HepG2 (cell line): ENCODE results near the gene KNG1. TPM values are rescaled to one million over a fixed set of nuclear protein-coding genes. Genes with fewer than 3 reads are reported as not detected.

ENCODE experiments used
- ATAC-seq: fragments of 200-7000 bp; cut with Tn5 transposase; 3 replicates; pipeline ENCODE4 v1.9.1; 2020; ENCODE audit warnings: mild to moderate bottlenecking, moderate library complexity
- BruUV-seq: library from RNA; stranded (reverse); fragments of 400-500 nt; replicated peaks from 2 replicates; lab custom pipeline; 2021; lab: Mats Ljungman, UMichigan
- CTCF ChIA-PET: fragments of 300-600 bp; formaldehyde crosslinking; extraction: SDS; loops from one replicate; lab custom pipeline; 2021; ENCODE audit warnings: low total read pairs, inconsistent platforms, low intra/inter-chr PET ratio; lab: Yijun Ruan, JAX
- POLR2A ChIA-PET: fragments of 350-600 bp; sonication (Branson Sonifier 250); formaldehyde crosslinking; loops from one replicate; lab custom pipeline; 2020; ENCODE audit warnings: antibody characterized with exemption, inconsistent platforms; lab: Yijun Ruan, JAX
- DNase-seq: peaks from one replicate; pipeline ENCODE4 v3.0.0-alpha.2; 2015; ENCODE audit warnings: low spot score
- FAIRE-seq: peaks from 3 replicates; lab custom pipeline; 2011; peaks lifted over from hg19 to GRCh38; lab: Jason Lieb, UNC
- H2AFZ ChIP-seq: one replicate; pipeline ENCODE4 v1.6.1; 2011; ENCODE audit warnings: low read length, inconsistent platforms
- H3K27ac ChIP-seq: fragments of 300-600 bp; 3 replicates; pipeline ENCODE4 v1.8.0; 2011; ENCODE audit warnings: mixed run types, mild to moderate bottlenecking, mixed read lengths, low read length, inconsistent platforms; ENCODE audit not compliant: insufficient read depth; ENCODE audit errors: extremely low read length
- H3K27me3 ChIP-seq, 2 experiments: fragments of 200-600 bp in 1 of 2; 2 replicates in 1 of 2; 3 replicates in 1 of 2; pipeline versions ENCODE4 v1.6.0 to v1.8.0; 2011; ENCODE audit warnings: low read length in 2 of 2, mild to moderate bottlenecking in 2 of 2, moderate library complexity in 2 of 2, inconsistent platforms in 1 of 2; ENCODE audit not compliant: insufficient read depth in 2 of 2, control insufficient read depth in 1 of 2
- H3K36me3 ChIP-seq, 2 experiments: fragments of 200-600 bp in 1 of 2; replicated peaks in 1 of 2; 2 replicates in 1 of 2; 3 replicates in 1 of 2; pipeline versions ENCODE4 v1.5.1 to v1.8.0; 2011; ENCODE audit warnings: low read length in 2 of 2, inconsistent platforms in 1 of 2; ENCODE audit not compliant: insufficient read depth in 2 of 2, control insufficient read depth in 1 of 2
- H3K4me1 ChIP-seq: 2 replicates; pipeline ENCODE4 v1.5.1; 2012; ENCODE audit warnings: low read length, inconsistent platforms; ENCODE audit not compliant: insufficient read depth
- H3K4me2 ChIP-seq: 2 replicates; pipeline ENCODE4 v1.6.0; 2011; ENCODE audit warnings: low read depth, low read length, inconsistent platforms
- H3K4me3 ChIP-seq, 3 experiments: fragments of 200-600 bp in 1 of 3; sonication (generic), shearing (Covaris generic) in 1 of 3; replicated peaks in 1 of 3; 2 replicates each; pipeline ENCODE4 v1.5.1; 2011 to 2016; ENCODE audit warnings: low read length in 3 of 3, inconsistent platforms in 2 of 3, low read depth in 2 of 3, mild to moderate bottlenecking in 2 of 3, control low read depth in 1 of 3, mixed read lengths in 1 of 3; ENCODE audit not compliant: insufficient read depth in 1 of 3
- H3K79me2 ChIP-seq: one replicate; pipeline ENCODE4 v1.6.1; 2011; ENCODE audit warnings: low read length, inconsistent platforms; ENCODE audit not compliant: insufficient read depth
- H3K9ac ChIP-seq: 2 replicates; pipeline ENCODE4 v1.6.0; 2011; ENCODE audit warnings: mild to moderate bottlenecking, low read depth, low read length, inconsistent platforms; ENCODE audit not compliant: insufficient read depth
- H3K9me3 ChIP-seq: 2 replicates; pipeline ENCODE4 v1.5.1; 2012; ENCODE audit warnings: mild to moderate bottlenecking, low read length
- H4K20me1 ChIP-seq: 2 replicates; pipeline ENCODE4 v1.6.0; 2011; ENCODE audit warnings: inconsistent platforms, mild to moderate bottlenecking, low read length, moderate library complexity; ENCODE audit not compliant: insufficient read depth
- ATF7 ChIP-seq, 2 experiments: fragments of 450-650 bp in 1 of 2; sonication (generic) in 1 of 2; formaldehyde crosslinking in 1 of 2; IDR thresholded peaks; 2 replicates each; pipeline versions ENCODE4 v1.4.0 to v1.6.1; 2016 to 2020; ENCODE audit warnings: antibody characterized with exemption in 1 of 2, mild to moderate bottlenecking in 1 of 2, missing genetic modification reagents in 1 of 2
- BCL3 ChIP-seq: sonication (generic); formaldehyde crosslinking; IDR thresholded peaks from 2 replicates; pipeline ENCODE4 v1.5.1; 2020; ENCODE audit warnings: mild to moderate bottlenecking, missing genetic modification reagents, moderate library complexity
- BCL6 ChIP-seq: IDR thresholded peaks from 2 replicates; pipeline ENCODE4 v1.6.1; 2016; ENCODE audit warnings: missing genetic modification reagents, missing compliant biosample characterization
- BHLHE40 ChIP-seq: IDR thresholded peaks from 2 replicates; pipeline ENCODE4 v1.6.1; 2011; ENCODE audit warnings: low read length, improper control_type of control experiment
- CENPBD1 ChIP-seq: sonication (generic); formaldehyde crosslinking; IDR thresholded peaks from 2 replicates; pipeline ENCODE4 v1.8.0; 2022; ENCODE audit warnings: missing genetic modification reagents, low read depth, mild to moderate bottlenecking, borderline replicate concordance
- CHD4 ChIP-seq: fragments of 200-600 bp; sonication (generic); IDR thresholded peaks from 2 replicates; pipeline ENCODE4 v1.7.0; 2017; ENCODE audit warnings: mild to moderate bottlenecking, low read length, borderline replicate concordance
- FOSL1 ChIP-seq: sonication (generic); formaldehyde crosslinking; IDR thresholded peaks from 2 replicates; pipeline ENCODE4 v1.9.0; 2021; ENCODE audit warnings: missing genetic modification reagents, borderline replicate concordance
- FOXP1 ChIP-seq, 2 experiments: fragments of 450-650 bp in 1 of 2; IDR thresholded peaks; 2 replicates each; pipeline ENCODE4 v1.6.1; 2017 to 2018; ENCODE audit warnings: antibody characterized with exemption in 1 of 2
- HNRNPH1 ChIP-seq: fragments of 200-400 bp; formaldehyde crosslinking; optimal IDR thresholded peaks from 2 replicates; pipeline ENCODE3; 2017; ENCODE audit warnings: mild to moderate bottlenecking, low read depth, low read length
- RFXAP ChIP-seq: sonication (generic); formaldehyde crosslinking; IDR thresholded peaks from 2 replicates; pipeline ENCODE4 v1.4.0; 2020; ENCODE audit warnings: missing genetic modification reagents, borderline replicate concordance
- TBX2 ChIP-seq: sonication (generic); formaldehyde crosslinking; IDR thresholded peaks from 2 replicates; pipeline ENCODE4 v1.5.0; 2020; ENCODE audit warnings: missing genetic modification reagents, mild to moderate bottlenecking, borderline replicate concordance
- TRIM24 ChIP-seq: sonication (generic); formaldehyde crosslinking; IDR thresholded peaks from 2 replicates; pipeline ENCODE4 v1.8.0; 2022; ENCODE audit warnings: mild to moderate bottlenecking, missing genetic modification reagents
- ZFP82 ChIP-seq: sonication (generic); formaldehyde crosslinking; IDR thresholded peaks from 2 replicates; pipeline ENCODE4 v1.5.1; 2020; ENCODE audit warnings: mild to moderate bottlenecking, missing genetic modification reagents, borderline replicate concordance
- ZNF3 ChIP-seq: IDR thresholded peaks from 2 replicates; pipeline ENCODE4 v1.7.0; 2017; ENCODE audit warnings: inconsistent platforms
- ZNF660 ChIP-seq: sonication (generic); formaldehyde crosslinking; IDR thresholded peaks from 2 replicates; pipeline ENCODE4 v1.5.1; 2020; ENCODE audit warnings: mild to moderate bottlenecking, low read depth, missing genetic modification reagents, borderline replicate concordance
- ZNF674 ChIP-seq: sonication (generic); formaldehyde crosslinking; IDR thresholded peaks from 2 replicates; pipeline ENCODE4 v1.5.0; 2020; ENCODE audit warnings: low read depth, mild to moderate bottlenecking, missing genetic modification reagents
- ZNF841 ChIP-seq: sonication (generic); formaldehyde crosslinking; IDR thresholded peaks from 2 replicates; pipeline ENCODE4 v1.8.1; 2023; ENCODE audit warnings: missing genetic modification reagents, borderline replicate concordance
- ZSCAN30 ChIP-seq: sonication (generic); formaldehyde crosslinking; IDR thresholded peaks from 2 replicates; pipeline ENCODE4 v1.5.0; 2020; ENCODE audit warnings: mild to moderate bottlenecking, missing genetic modification reagents
- WGBS: methylation state at CpG from one replicate; pipeline ENCODE4 v1.1.6; 2017; ENCODE audit warnings: low lambda C conversion rate; 5-methylcytosine and 5-hydroxymethylcytosine counted together
- in situ Hi-C: cut with HindIII; loops from 2 replicates; pipeline ENCODE4 v1.10.0; 2017; ENCODE audit warnings: low pct_unique_long_range_greater_than_20kb; ENCODE audit not compliant: extremely low pct_ligation_motif_present
- intact Hi-C: fragments of 100-400 bp; cut with micrococcal nuclease; formaldehyde crosslinking; loops from one replicate; pipeline ENCODE4 v1.10.0; 2022; ENCODE audit not compliant: unreplicated experiment
- polyA plus RNA-seq, 8 experiments: library from polyadenylated mRNA; depleted of rRNA in 3 of 8; stranded (reverse) in 7 of 8; unstranded in 1 of 8; fragments of >200 nt; fragmentation: Illumina TruSeq in 4 of 8; extraction: Trizol in 4 of 8; gene quantifications; 2 replicates each; pipeline versions ENCODE4 v1.2.1 to v1.2.3, GENCODE V29; 2011 to 2016; ENCODE audit warnings: low read depth in 4 of 8, missing spikeins in 1 of 8, mixed read lengths in 1 of 8; ENCODE audit not compliant: insufficient read depth in 1 of 8
- total RNA-seq, 5 experiments: library from RNA; depleted of rRNA; stranded (reverse); fragments of >200 nt; fragmentation: Illumina TruSeq; extraction: Trizol; gene quantifications; 2 replicates each; pipeline ENCODE4 v1.2.3, GENCODE V29; 2016; ENCODE audit warnings: low read depth in 1 of 5
- TF ChIP-seq, protein P1 (sequence below): sonication (generic); formaldehyde crosslinking; IDR thresholded peaks from 2 replicates; pipeline ENCODE4 v1.4.0; 2020; ENCODE audit warnings: missing genetic modification reagents
- TF ChIP-seq, protein P2 (sequence below): sonication (generic); formaldehyde crosslinking; IDR thresholded peaks from 2 replicates; pipeline ENCODE4 v1.5.0; 2020; ENCODE audit warnings: missing genetic modification reagents

KNG1 gene
- total and polyA plus RNA-seq, 2 of the 13 experiments (the other 11 are each of a cell fraction or from before 2014, with no cell fraction given) = 6.5 to 7.0 TPM

DNA sequence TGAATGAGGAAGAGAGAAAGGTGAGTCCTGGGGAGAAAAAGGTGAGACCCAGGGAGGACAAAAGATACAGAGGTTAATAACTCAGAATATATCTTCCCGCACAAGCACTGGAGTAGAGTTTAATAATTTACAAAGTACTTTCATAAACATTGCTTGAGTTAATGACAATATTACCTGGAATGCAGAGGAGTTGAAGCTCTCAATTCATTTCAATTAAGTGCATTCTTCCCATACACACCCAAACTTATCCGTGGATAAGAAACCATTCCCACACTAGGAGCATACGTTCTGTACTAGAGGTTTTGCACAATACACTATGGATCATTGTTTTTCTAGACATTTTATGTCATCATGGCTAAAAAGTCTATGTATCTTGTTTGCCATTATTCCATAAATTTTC lies 23.3 kb upstream of the KNG1 start:
- H3K27me3 ChIP-seq = peaks cover 0 to 6% of the 10 kb centered on the region in 2 experiments; a peak in 4 of 5 replicates
- TF ChIP-seq CHD4 = no peak
- TF ChIP-seq, protein P1, sequence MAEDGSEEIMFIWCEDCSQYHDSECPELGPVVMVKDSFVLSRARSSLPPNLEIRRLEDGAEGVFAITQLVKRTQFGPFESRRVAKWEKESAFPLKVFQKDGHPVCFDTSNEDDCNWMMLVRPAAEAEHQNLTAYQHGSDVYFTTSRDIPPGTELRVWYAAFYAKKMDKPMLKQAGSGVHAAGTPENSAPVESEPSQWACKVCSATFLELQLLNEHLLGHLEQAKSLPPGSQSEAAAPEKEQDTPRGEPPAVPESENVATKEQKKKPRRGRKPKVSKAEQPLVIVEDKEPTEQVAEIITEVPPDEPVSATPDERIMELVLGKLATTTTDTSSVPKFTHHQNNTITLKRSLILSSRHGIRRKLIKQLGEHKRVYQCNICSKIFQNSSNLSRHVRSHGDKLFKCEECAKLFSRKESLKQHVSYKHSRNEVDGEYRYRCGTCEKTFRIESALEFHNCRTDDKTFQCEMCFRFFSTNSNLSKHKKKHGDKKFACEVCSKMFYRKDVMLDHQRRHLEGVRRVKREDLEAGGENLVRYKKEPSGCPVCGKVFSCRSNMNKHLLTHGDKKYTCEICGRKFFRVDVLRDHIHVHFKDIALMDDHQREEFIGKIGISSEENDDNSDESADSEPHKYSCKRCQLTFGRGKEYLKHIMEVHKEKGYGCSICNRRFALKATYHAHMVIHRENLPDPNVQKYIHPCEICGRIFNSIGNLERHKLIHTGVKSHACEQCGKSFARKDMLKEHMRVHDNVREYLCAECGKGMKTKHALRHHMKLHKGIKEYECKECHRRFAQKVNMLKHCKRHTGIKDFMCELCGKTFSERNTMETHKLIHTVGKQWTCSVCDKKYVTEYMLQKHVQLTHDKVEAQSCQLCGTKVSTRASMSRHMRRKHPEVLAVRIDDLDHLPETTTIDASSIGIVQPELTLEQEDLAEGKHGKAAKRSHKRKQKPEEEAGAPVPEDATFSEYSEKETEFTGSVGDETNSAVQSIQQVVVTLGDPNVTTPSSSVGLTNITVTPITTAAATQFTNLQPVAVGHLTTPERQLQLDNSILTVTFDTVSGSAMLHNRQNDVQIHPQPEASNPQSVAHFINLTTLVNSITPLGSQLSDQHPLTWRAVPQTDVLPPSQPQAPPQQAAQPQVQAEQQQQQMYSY (CRISPR knock-in tag) = no peak
- no peak for TF ChIP-seq FOXP1 (IDR thresholded peaks at IDR 0.05)
- no peak for TF ChIP-seq FOXP1 (CRISPR knock-in tag; IDR thresholded peaks at IDR 0.05)
- TF ChIP-seq BCL6 (CRISPR knock-in tag) = no peak
- no peak for TF ChIP-seq BHLHE40
- no peak for TF ChIP-seq ATF7 (IDR thresholded peaks at IDR 0.05)
- no peak for TF ChIP-seq ATF7 (CRISPR knock-in tag; IDR thresholded peaks at IDR 0.05)
- no peak for TF ChIP-seq HNRNPH1
- no peak for TF ChIP-seq TRIM24 (CRISPR knock-in tag)
- TF ChIP-seq ZNF3 (CRISPR knock-in tag) = no peak
- TF ChIP-seq, protein P2, sequence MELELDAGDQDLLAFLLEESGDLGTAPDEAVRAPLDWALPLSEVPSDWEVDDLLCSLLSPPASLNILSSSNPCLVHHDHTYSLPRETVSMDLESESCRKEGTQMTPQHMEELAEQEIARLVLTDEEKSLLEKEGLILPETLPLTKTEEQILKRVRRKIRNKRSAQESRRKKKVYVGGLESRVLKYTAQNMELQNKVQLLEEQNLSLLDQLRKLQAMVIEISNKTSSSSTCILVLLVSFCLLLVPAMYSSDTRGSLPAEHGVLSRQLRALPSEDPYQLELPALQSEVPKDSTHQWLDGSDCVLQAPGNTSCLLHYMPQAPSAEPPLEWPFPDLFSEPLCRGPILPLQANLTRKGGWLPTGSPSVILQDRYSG (CRISPR knock-in tag) = no peak
- no peak for TF ChIP-seq CENPBD1
- no peak for TF ChIP-seq ZNF841 (CRISPR knock-in tag)
- no peak for TF ChIP-seq ZFP82
- TF ChIP-seq ZNF674 (CRISPR knock-in tag) = no peak
- TF ChIP-seq ZSCAN30 (CRISPR knock-in tag) = no peak
- no peak for TF ChIP-seq BCL3 (CRISPR knock-in tag)
- TF ChIP-seq RFXAP (CRISPR knock-in tag) = no peak
- TF ChIP-seq ZNF660 (CRISPR knock-in tag) = no peak
- no peak for TF ChIP-seq FOSL1 (CRISPR knock-in tag)
- TF ChIP-seq TBX2 (CRISPR knock-in tag) = no peak
- no peak overlapping the region for H3K4me2 ChIP-seq
- FAIRE-seq (no peak), DNase-seq (no peak), ATAC-seq (no peak)
- no peaks in the 10 kb centered on the region for H3K36me3 ChIP-seq
- no peak overlapping the region for H3K9ac ChIP-seq
- intact Hi-C loops (no loop called here), in situ Hi-C loops (no loop called here)
- no peaks in the 10 kb centered on the region for H3K4me1 ChIP-seq
- H4K20me1 ChIP-seq = no peaks in the 10 kb centered on the region
- H2AFZ ChIP-seq = no peak overlapping the region
- no peak overlapping the region for H3K4me3 ChIP-seq
- H3K27ac ChIP-seq = no peak overlapping the region
- H3K79me2 ChIP-seq = no peaks in the 10 kb centered on the region
- CTCF ChIA-PET = no interaction called here
- POLR2A ChIA-PET = no interaction called here
- no peaks in the 10 kb centered on the region for H3K9me3 ChIP-seq
- BruUV-seq = no TSS peak
- WGBS = 5% methylated on average over 3 of the region's 3 CpGs
